ENCODE results near the gene PPP1R12C.
"Not testable (repeated sequence)": the region's sequence is repeated elsewhere in the genome, so short reads cannot be mapped to it uniquely, and the experiment has no call there.

DNA sequence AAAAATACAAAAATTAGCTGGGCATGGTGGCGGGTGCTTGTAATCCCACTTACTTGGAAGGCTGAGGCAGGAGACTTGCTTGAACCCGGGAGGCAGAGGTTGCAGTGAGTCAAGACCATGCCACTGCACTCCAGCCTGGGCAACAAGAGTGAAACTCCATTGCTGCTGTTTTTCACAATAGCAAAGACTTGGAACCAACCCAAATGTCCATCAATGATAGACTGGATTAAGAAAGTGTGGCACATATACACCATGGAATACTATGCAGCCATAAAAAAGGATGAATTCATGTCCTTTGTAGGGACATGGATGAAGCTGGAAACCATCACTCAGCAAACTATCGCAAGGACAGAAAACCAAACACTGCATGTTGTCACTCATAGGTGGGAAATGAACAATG is 10.2 kb downstream of the PPP1R12C start:
- TF ChIP-seq, protein P1, sequence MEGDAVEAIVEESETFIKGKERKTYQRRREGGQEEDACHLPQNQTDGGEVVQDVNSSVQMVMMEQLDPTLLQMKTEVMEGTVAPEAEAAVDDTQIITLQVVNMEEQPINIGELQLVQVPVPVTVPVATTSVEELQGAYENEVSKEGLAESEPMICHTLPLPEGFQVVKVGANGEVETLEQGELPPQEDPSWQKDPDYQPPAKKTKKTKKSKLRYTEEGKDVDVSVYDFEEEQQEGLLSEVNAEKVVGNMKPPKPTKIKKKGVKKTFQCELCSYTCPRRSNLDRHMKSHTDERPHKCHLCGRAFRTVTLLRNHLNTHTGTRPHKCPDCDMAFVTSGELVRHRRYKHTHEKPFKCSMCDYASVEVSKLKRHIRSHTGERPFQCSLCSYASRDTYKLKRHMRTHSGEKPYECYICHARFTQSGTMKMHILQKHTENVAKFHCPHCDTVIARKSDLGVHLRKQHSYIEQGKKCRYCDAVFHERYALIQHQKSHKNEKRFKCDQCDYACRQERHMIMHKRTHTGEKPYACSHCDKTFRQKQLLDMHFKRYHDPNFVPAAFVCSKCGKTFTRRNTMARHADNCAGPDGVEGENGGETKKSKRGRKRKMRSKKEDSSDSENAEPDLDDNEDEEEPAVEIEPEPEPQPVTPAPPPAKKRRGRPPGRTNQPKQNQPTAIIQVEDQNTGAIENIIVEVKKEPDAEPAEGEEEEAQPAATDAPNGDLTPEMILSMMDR (conservative IDR thresholded peaks at IDR 0.05 in 1 of 2, IDR thresholded peaks at IDR 0.05 in 1 of 2; ENCODE audit: extremely low read depth in 1 of 2, insufficient read depth in 1 of 2, low read depth in 1 of 2, low read length in 2 of 2), result not testable (repeated sequence)
- not testable (repeated sequence) for TF ChIP-seq EZH2 (IDR thresholded peaks at IDR 0.05; ENCODE audit: borderline replicate concordance, low read length)
